Uterus (tissue), 4 donors: ENCODE measurements around the gene RALGAPB. TPM values are rescaled to one million over a fixed set of nuclear protein-coding genes. Genes with fewer than 3 reads are reported as not detected.

ENCODE experiments used
- DNase-seq, 2 donors: peaks; one replicate each; pipeline ENCODE4 v3.0.0-alpha.2; 2019 to 2020
- H3K27ac ChIP-seq, 2 donors: fragments of 200-600 bp; sonication (generic); 1 replicate in 1 of 2; 2 replicates in 1 of 2; pipeline ENCODE4 v1.5.1; 2016 to 2018
- H3K27me3 ChIP-seq, 2 donors: fragments of 200-600 bp; sonication (generic); one replicate each; pipeline ENCODE4 v1.5.1; 2018 to 2019; ENCODE audit warnings: control low read depth in 1 of 2
- H3K36me3 ChIP-seq, 2 donors: fragments of 200-600 bp; sonication (generic); one replicate each; pipeline ENCODE4 v1.5.1; 2019; ENCODE audit warnings: control low read depth in 1 of 2
- H3K4me1 ChIP-seq, 2 donors: fragments of 200-600 bp; sonication (generic); one replicate each; pipeline ENCODE4 v1.5.1; 2018 to 2019; ENCODE audit warnings: control low read depth in 1 of 2
- H3K4me3 ChIP-seq, 2 donors: fragments of 200-600 bp; sonication (generic); 1 replicate in 1 of 2; 2 replicates in 1 of 2; pipeline ENCODE4 v1.5.1; 2018 to 2019; ENCODE audit warnings: mild to moderate bottlenecking in 1 of 2
- H3K9me3 ChIP-seq, 2 donors: fragments of 200-600 bp; sonication (generic); one replicate each; pipeline ENCODE4 v1.5.1; 2019; ENCODE audit warnings: control low read depth in 1 of 2
- POLR2A ChIP-seq, 2 donors: fragments of 450-650 bp; IDR thresholded peaks; one replicate each; pipeline ENCODE4 v1.6.1; 2016; ENCODE audit warnings: antibody characterized with exemption in 2 of 2, mild to moderate bottlenecking in 1 of 2, moderate library complexity in 1 of 2
- intact Hi-C: fragments of 100-400 bp; cut with DNase I; formaldehyde crosslinking; loops from one replicate; pipeline ENCODE4 v1.15.1; 2023; ENCODE audit warnings: low total_unique reads
- total RNA-seq, 4 donors: library from RNA; depleted of rRNA in 3 of 4; stranded (reverse); fragments of >200 nt in 3 of 4; gene quantifications; one replicate each; pipeline versions ENCODE4 v1.1.0 to v1.2.4, GENCODE V29; 2014 to 2023
- TF ChIP-seq, protein P1 (sequence below), 4 experiments: fragments of 200-600 bp in 2 of 4; fragments of 450-650 bp in 2 of 4; sonication (generic) in 2 of 4; IDR thresholded peaks; one replicate each; pipeline ENCODE4 v1.5.1; 2016 to 2019; ENCODE audit warnings: antibody characterized with exemption in 4 of 4, mild to moderate bottlenecking in 2 of 4, moderate library complexity in 1 of 4
- donor health status: DM: yes; HTN: yes; CAD: no.

The RALGAPB gene
- total RNA-seq, 4 donors from 2014 or later = 27.4 to 57.0 (median 39.9) TPM

DNA sequence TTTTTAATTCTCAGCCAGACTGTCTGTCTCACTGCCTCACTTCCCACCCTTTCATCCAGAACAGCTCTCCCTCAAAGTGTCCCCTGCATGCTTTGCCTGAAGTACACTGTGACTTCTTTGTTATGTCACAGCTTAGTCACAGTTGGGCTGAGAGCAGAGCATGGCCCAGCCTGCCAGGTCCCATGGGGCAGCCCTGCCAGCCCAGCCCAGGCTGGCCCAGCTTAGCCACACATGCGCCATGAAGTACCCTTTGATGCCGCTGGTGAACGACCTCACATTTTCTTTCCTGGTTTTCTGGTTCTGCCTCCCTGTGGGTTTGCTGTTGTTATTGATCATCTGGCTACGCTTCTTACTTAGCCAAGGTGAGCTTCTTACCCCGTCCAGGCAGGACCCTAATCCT, 108.4 kb downstream of the RALGAPB start, which contains the start of gene ADIG:
TSS of gene ADIG (plus strand) at position 185 of the 400 bp plus-strand sequence. CDS start at position 239, 54 bp downstream.
- Histone ChIP-seq H3K4me3 (no peak within 1 kb of the TSS), H3K9me3 (no peaks in the 10 kb centered on the region), H3K27me3 (no peaks in the 10 kb centered on the region), H3K27ac (no peak within 1 kb of the TSS), H3K4me1 (no peaks in the 10 kb centered on the region), H3K36me3 (no peaks in the 10 kb centered on the region)
- TF ChIP-seq, protein P1, sequence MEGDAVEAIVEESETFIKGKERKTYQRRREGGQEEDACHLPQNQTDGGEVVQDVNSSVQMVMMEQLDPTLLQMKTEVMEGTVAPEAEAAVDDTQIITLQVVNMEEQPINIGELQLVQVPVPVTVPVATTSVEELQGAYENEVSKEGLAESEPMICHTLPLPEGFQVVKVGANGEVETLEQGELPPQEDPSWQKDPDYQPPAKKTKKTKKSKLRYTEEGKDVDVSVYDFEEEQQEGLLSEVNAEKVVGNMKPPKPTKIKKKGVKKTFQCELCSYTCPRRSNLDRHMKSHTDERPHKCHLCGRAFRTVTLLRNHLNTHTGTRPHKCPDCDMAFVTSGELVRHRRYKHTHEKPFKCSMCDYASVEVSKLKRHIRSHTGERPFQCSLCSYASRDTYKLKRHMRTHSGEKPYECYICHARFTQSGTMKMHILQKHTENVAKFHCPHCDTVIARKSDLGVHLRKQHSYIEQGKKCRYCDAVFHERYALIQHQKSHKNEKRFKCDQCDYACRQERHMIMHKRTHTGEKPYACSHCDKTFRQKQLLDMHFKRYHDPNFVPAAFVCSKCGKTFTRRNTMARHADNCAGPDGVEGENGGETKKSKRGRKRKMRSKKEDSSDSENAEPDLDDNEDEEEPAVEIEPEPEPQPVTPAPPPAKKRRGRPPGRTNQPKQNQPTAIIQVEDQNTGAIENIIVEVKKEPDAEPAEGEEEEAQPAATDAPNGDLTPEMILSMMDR (IDR thresholded peaks at IDR 0.05) = no peak
- no peak for TF ChIP-seq POLR2A (IDR thresholded peaks at IDR 0.05)
- DNase-seq = no peak
- intact Hi-C loops = no loop called here

DNA sequence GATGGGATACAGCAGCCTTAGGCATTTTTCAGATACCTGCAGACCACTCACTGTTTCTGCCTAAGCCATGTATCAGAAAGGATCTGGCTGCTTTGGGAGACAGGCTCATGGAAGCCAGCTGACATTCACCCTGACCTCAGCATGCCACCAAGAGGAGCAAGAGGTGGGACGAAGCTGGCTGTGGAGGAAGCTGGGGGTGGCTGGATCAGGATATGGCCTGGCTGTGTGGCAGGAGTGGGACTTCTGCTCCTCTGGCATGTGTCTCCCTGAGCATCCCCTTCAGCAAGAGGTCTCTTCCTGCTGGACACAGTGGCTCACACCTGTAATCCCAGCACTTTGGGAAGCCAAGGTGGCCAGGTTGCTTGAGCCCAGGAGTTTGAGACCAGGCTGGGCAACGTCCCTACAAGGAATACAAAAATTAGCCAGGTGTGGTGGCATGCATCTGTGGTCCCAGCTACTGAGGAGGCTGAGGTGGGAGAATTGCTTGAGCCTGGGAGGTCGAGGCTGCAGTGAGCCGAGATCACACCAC, 109.3 kb downstream of the RALGAPB start:
- Histone ChIP-seq H3K4me3 (no peak overlapping the region), H3K27me3 (no peaks in the 10 kb centered on the region), H3K27ac (no peak overlapping the region), H3K9me3 (no peaks in the 10 kb centered on the region), H3K4me1 (no peaks in the 10 kb centered on the region), H3K36me3 (no peaks in the 10 kb centered on the region)
- intact Hi-C loops = no loop called here
- no peak for DNase-seq
- TF ChIP-seq, protein P1 (IDR thresholded peaks at IDR 0.05) = no peak
- TF ChIP-seq POLR2A (IDR thresholded peaks at IDR 0.05) = no peak

DNA sequence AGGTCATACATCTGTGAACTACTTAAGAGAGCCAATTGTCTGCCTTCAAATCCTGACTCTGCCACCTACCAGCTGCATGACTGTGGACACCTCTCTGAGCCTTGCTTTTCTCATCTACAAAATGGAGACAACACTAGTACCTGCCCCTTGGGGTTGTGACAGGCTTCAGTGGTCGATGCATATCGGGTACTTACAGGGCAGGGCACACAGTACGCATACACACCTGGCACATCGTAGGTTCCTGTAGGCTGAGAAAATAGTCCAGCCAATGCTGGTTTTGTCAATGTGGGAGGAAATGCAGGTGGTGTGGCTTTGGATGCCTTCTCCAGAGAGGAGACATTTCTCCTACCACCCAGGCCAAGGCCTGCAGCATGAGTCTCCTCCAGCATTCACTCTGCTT, 110.7 kb downstream of the RALGAPB start:
- DNase-seq = no peak
- TF ChIP-seq, protein P1 (IDR thresholded peaks at IDR 0.05) = no peak
- no peak for TF ChIP-seq POLR2A (IDR thresholded peaks at IDR 0.05)
- H3K4me3 ChIP-seq = no peak overlapping the region
- no peaks in the 10 kb centered on the region for H3K27me3 ChIP-seq
- H3K27ac ChIP-seq = no peak overlapping the region
- H3K4me1 ChIP-seq = no peaks in the 10 kb centered on the region
- intact Hi-C loops = no loop called here
- no peaks in the 10 kb centered on the region for H3K9me3 ChIP-seq
- H3K36me3 ChIP-seq = no peaks in the 10 kb centered on the region

DNA sequence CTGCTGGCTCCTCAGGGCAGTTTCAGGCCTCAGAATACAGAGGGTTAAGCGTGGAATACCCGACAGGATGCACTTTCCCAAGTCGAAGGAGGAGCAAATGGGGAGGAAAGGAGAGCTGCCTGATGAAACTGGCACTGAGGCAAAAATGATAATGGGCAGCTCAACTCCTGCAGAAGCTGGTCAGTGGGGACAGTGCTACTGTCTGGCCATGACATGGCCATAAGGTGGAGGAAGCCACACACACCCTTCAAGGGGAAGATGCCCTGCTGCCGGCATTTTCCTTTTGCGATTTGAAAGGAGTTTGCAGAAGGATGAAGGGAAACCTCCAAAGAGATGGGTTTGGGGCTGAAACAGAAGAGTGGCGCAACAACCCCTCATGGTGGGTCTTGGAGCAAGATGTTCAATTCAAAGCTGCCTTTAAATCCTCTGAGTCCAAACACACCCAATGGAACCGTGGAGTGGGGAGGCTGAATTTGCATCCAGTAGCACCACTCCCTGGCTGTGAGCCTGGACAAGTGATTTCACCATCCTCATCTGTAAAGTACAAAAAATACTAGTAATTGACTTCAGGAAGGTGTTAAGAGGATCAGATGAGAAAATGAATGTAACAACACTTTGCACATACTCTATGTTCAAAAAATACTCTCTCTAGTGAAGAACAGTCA, 111.6 kb downstream of the RALGAPB start:
- Histone ChIP-seq H3K27me3 (no peaks in the 10 kb centered on the region), H3K4me3 (no peak overlapping the region), H3K9me3 (no peaks in the 10 kb centered on the region), H3K36me3 (no peaks in the 10 kb centered on the region), H3K27ac (no peak overlapping the region), H3K4me1 (no peaks in the 10 kb centered on the region)
- no peak for DNase-seq
- intact Hi-C loops = no loop called here
- no peak for TF ChIP-seq POLR2A (IDR thresholded peaks at IDR 0.05)
- TF ChIP-seq, protein P1 (IDR thresholded peaks at IDR 0.05) = no peak

GRCh38 chr20:38585404-38586180, 112.9 kb downstream of the RALGAPB start:
- intact Hi-C loops = no loop called here
- H3K4me1 ChIP-seq = no peaks in the 10 kb centered on the region
- no peaks in the 10 kb centered on the region for H3K27me3 ChIP-seq
- H3K27ac ChIP-seq = no peak overlapping the region
- TF ChIP-seq POLR2A (IDR thresholded peaks at IDR 0.05) = no peak
- TF ChIP-seq, protein P1 (IDR thresholded peaks at IDR 0.05) = no peak
- no peak overlapping the region for H3K4me3 ChIP-seq
- no peaks in the 10 kb centered on the region for H3K9me3 ChIP-seq
- DNase-seq = no peak
- H3K36me3 ChIP-seq = no peaks in the 10 kb centered on the region
